Measurements from ENCODE around the gene CHRNB2.
A peak's percentile ranks its signal among the peaks of the same experiment; 100 is the strongest.

CHRNB2 gene

GRCh38 chr1:154567386-154568156 is at the start of gene CHRNB2:
Gene CHRNB2, plus strand, starts transcription at chr1:154567778. Its CDS starts 267 bp downstream, at chr1:154568045.
- H3K4me1 ChIP-seq (ENCODE audit: control insufficient read depth, insufficient read depth, low read length) = no peaks in the 10 kb centered on the region
- H3K27ac ChIP-seq (ENCODE audit: extremely low read depth, low read depth, low read length) = no peak within 1 kb of the TSS
- no peak within 1 kb of the TSS; the same call in 1 of the 2 replicates for H3K4me3 ChIP-seq (ENCODE audit: low read depth, low read length)
- POLR2A ChIA-PET = interaction anchor here (1.1 kb wide), 2 partner anchors 9 to 10 kb away, joined by 3 read pairs; partner anchors contain the start of gene UBE2Q1
- H3K9me3 ChIP-seq (ENCODE audit: control insufficient read depth, insufficient read depth, low read depth, low read length) = no peaks in the 10 kb centered on the region
- CTCF ChIA-PET = interaction anchor here (0.6 to 1.9 kb wide), 5 partner anchors 8 to 338 kb away, joined by 3 to 7 read pairs (median 3); no protein-coding TSS in a partner anchor
- no peaks in the 10 kb centered on the region for H3K36me3 ChIP-seq (ENCODE audit: control insufficient read depth in 2 of 2, insufficient read depth in 1 of 2, low read length in 2 of 2)
- TF ChIP-seq ZNF350 (tag by site-specific recombination; IDR thresholded peaks at IDR 0.05) (no peak), ZNF660 (tag by site-specific recombination; IDR thresholded peaks at IDR 0.05) (0 out of 2 replicates have a peak, but pooled peaks have one; percentile 49), ZNF488 (tag by site-specific recombination; IDR thresholded peaks at IDR 0.05) (no peak), ZBTB8A (tag by site-specific recombination; IDR thresholded peaks at IDR 0.05) (no peak), GLIS2 (tag by site-specific recombination; IDR thresholded peaks at IDR 0.05) (peak; percentile 49; the same call in 1 of the 2 replicates), ZFHX2 (tag by site-specific recombination; conservative IDR thresholded peaks at IDR 0.05) (peak; percentile 51), ZSCAN16 (tag by site-specific recombination; IDR thresholded peaks at IDR 0.05) (no peak), ZNF670 (tag by site-specific recombination; IDR thresholded peaks at IDR 0.05; ENCODE audit: low read depth) (no peak), SETDB1 (IDR thresholded peaks at IDR 0.05; ENCODE audit: insufficient read length, low read length) (no peak), PATZ1 (tag by site-specific recombination; IDR thresholded peaks at IDR 0.05) (no peak), ZSCAN23 (tag by site-specific recombination; IDR thresholded peaks at IDR 0.05) (no peak), ZNF366 (tag by site-specific recombination; conservative IDR thresholded peaks at IDR 0.05) (no peak), ZNF274 (IDR thresholded peaks at IDR 0.05; ENCODE audit: low read length) (no peak), ZNF274 (tag by site-specific recombination; IDR thresholded peaks at IDR 0.05; ENCODE audit: borderline replicate concordance) (no peak), ZNF184 (tag by site-specific recombination; IDR thresholded peaks at IDR 0.05) (0 out of 2 replicates have a peak, but pooled peaks have one; percentile 29), ZBTB6 (tag by site-specific recombination; IDR thresholded peaks at IDR 0.05) (peak; percentile 13; the same call in 1 of the 2 replicates), BCL11B (tag by site-specific recombination; IDR thresholded peaks at IDR 0.05; ENCODE audit: low read depth) (no peak), ZNF639 (tag by site-specific recombination; IDR thresholded peaks at IDR 0.05) (no peak), ZNF423 (tag by site-specific recombination; IDR thresholded peaks at IDR 0.05) (no peak), ZNF48 (tag by site-specific recombination; IDR thresholded peaks at IDR 0.05) (no peak), GLI2 (tag by site-specific recombination; IDR thresholded peaks at IDR 0.05; ENCODE audit: borderline replicate concordance, low read depth) (no peak), ZNF174 (tag by site-specific recombination; IDR thresholded peaks at IDR 0.05) (no peak), PBX3 (CRISPR knock-in tag; IDR thresholded peaks at IDR 0.05) (peak; percentile 67; the same call in 1 of the 2 replicates), EGR2 (tag by site-specific recombination; IDR thresholded peaks at IDR 0.05; ENCODE audit: low read depth) (no peak), TSHZ1 (tag by site-specific recombination; IDR thresholded peaks at IDR 0.05; ENCODE audit: borderline replicate concordance) (no peak), ZBTB7A (tag by site-specific recombination; IDR thresholded peaks at IDR 0.05; ENCODE audit: low read depth) (no peak)

Measured in HEK293 (cell line).